IPS-15b (cell line): ENCODE results near the gene NOD1.

Experiments
- H3K27me3 ChIP-seq: one replicate; pipeline ENCODE4 v1.6.1; 2013; ENCODE audit warnings: low read length; ENCODE audit not compliant: control insufficient read depth, insufficient read depth
- H3K36me3 ChIP-seq: one replicate; pipeline ENCODE4 v1.6.1; 2013; ENCODE audit warnings: low read length; ENCODE audit not compliant: control insufficient read depth, insufficient read depth
- H3K4me1 ChIP-seq: one replicate; pipeline ENCODE4 v1.6.1; 2013; ENCODE audit warnings: mild to moderate bottlenecking, low read length; ENCODE audit not compliant: control insufficient read depth, insufficient read depth
- H3K4me3 ChIP-seq: one replicate; pipeline ENCODE4 v1.5.1; 2013; ENCODE audit warnings: low read depth, low read length
- H3K9ac ChIP-seq: one replicate; pipeline ENCODE4 v1.6.1; 2013; ENCODE audit warnings: low read depth, mild to moderate bottlenecking, low read length
- H3K9me3 ChIP-seq: one replicate; pipeline ENCODE4 v1.6.1; 2013; ENCODE audit warnings: mild to moderate bottlenecking, low read length; ENCODE audit not compliant: control insufficient read depth, insufficient read depth

NOD1 gene

GRCh38 chr7:30452280-30452930 is 26.2 kb downstream of the NOD1 start:
- Histone ChIP-seq H3K36me3 (peaks cover 3% of the 10 kb centered on the region), H3K27me3 (no peaks in the 10 kb centered on the region), H3K9me3 (no peaks in the 10 kb centered on the region), H3K9ac (no peak overlapping the region), H3K4me1 (peaks cover 4% of the 10 kb centered on the region), H3K4me3 (no peak overlapping the region)

- Histone ChIP-seq H3K36me3 (peaks cover 3% of the 10 kb centered on the region), H3K27me3 (no peaks in the 10 kb centered on the region), H3K4me1 (peaks cover 4% of the 10 kb centered on the region), H3K4me3 (no peak overlapping the region), H3K9me3 (no peaks in the 10 kb centered on the region), H3K9ac (no peak overlapping the region)
Measured at GRCh38 chr7:30451539-30452279, 26.9 kb downstream of the NOD1 start.

- H3K4me3 ChIP-seq: no peak overlapping the region
- H3K4me1 ChIP-seq: peaks cover 4% of the 10 kb centered on the region
- peaks cover 3% of the 10 kb centered on the region for H3K36me3 ChIP-seq
- H3K9ac ChIP-seq: no peak overlapping the region
- no peaks in the 10 kb centered on the region for H3K9me3 ChIP-seq
- no peaks in the 10 kb centered on the region for H3K27me3 ChIP-seq
Measured at GRCh38 chr7:30450983-30451497, 27.5 kb downstream of the NOD1 start.

GRCh38 chr7:30450240-30450982 is 28.2 kb downstream of the NOD1 start:
- Histone ChIP-seq H3K9ac (no peak overlapping the region), H3K27me3 (no peaks in the 10 kb centered on the region), H3K4me1 (peaks cover 4% of the 10 kb centered on the region), H3K36me3 (peaks cover 3% of the 10 kb centered on the region), H3K9me3 (no peaks in the 10 kb centered on the region), H3K4me3 (no peak overlapping the region)

DNA sequence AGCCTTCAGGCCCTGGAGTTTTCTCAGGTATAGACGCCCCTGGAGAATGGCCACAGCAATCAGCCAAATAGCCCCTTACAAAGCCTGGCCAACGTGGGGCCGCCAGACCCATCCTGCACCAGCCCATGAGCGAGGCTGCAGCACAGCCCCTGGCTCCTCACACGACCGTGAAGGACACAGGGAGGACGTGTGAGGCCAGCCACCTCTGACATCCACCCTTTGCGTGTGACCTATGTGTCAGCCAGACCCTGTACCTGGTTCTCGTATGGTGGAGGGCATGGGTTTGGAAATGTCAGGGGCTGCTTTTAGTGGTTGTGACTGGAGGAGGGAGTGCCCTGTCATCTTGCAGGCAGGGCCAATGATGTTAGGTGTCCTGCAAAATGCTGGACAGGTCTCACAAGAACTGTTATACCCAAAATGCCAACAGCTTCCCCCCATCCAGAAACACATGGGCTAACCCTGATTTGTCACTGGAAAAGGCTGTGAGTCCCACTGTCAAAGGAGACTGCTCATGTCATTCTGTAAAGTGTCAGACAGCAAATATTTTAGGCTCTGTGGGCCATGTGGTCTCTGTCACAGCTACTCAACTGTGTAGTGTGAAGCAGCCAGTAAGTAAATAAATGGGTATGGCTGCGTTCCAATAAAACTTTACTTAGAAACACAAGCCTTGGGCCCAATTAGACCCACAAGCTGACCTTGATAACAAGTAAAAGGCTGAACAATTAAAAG is 30.0 kb downstream of the NOD1 start:
- H3K4me1 ChIP-seq: peaks cover 4% of the 10 kb centered on the region
- H3K9me3 ChIP-seq: no peaks in the 10 kb centered on the region
- H3K36me3 ChIP-seq: peaks cover 5% of the 10 kb centered on the region
- no peak overlapping the region for H3K9ac ChIP-seq
- H3K27me3 ChIP-seq: no peaks in the 10 kb centered on the region
- no peak overlapping the region for H3K4me3 ChIP-seq

GRCh38 chr7:30447466-30447865 is 31.1 kb downstream of the NOD1 start:
- H3K36me3 ChIP-seq: peaks cover 2% of the 10 kb centered on the region
- H3K27me3 ChIP-seq: no peaks in the 10 kb centered on the region
- no peak overlapping the region for H3K4me3 ChIP-seq
- H3K9ac ChIP-seq: no peak overlapping the region
- peaks cover 4% of the 10 kb centered on the region for H3K4me1 ChIP-seq
- H3K9me3 ChIP-seq: no peaks in the 10 kb centered on the region

DNA sequence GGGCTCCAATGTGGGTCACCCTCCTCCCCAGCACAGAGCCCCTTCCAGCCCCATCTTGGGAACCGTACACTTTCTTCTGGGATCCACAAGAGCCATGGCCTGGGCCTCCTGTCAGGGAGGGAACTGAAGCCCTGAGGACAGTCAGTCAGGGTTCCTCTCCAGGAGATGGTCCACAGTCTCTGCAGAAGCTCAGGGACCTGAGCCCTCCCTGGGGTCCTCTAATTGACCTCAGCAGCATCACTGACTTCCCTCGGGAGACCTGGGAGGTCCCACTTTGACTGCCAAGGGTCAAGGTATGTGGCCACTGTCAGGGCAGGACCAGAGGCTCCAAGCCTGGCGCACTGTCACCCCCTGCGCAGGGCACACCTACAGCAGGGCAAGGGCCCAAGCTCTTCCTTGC is 32.3 kb downstream of the NOD1 start:
- Histone ChIP-seq H3K9me3 (no peaks in the 10 kb centered on the region), H3K4me1 (peaks cover 4% of the 10 kb centered on the region), H3K36me3 (peaks cover 2% of the 10 kb centered on the region), H3K4me3 (no peak overlapping the region), H3K27me3 (no peaks in the 10 kb centered on the region), H3K9ac (no peak overlapping the region)

DNA sequence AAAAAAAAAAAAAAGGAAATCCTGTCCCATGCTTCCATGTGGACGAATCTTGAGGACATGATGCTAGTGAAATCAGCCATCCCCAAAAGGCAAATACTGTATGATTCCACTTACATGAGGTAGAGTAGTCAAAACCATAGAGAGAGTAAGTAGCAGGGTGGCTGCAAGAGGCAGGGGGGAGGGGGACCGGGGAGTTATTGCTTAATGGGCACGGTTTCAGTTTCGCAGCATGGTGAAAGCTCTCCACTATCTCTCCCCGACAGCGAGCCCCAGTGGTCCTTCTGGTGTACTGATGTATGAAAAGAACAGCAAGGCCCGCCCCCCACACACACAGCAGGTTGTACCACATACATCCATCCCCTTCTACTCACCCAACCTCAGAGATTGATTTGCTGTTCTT is 32.8 kb downstream of the NOD1 start:
- H3K4me3 ChIP-seq: no peak overlapping the region
- no peaks in the 10 kb centered on the region for H3K27me3 ChIP-seq
- no peaks in the 10 kb centered on the region for H3K9me3 ChIP-seq
- H3K36me3 ChIP-seq: peaks cover 2% of the 10 kb centered on the region
- H3K4me1 ChIP-seq: peaks cover 4% of the 10 kb centered on the region
- H3K9ac ChIP-seq: no peak overlapping the region

DNA sequence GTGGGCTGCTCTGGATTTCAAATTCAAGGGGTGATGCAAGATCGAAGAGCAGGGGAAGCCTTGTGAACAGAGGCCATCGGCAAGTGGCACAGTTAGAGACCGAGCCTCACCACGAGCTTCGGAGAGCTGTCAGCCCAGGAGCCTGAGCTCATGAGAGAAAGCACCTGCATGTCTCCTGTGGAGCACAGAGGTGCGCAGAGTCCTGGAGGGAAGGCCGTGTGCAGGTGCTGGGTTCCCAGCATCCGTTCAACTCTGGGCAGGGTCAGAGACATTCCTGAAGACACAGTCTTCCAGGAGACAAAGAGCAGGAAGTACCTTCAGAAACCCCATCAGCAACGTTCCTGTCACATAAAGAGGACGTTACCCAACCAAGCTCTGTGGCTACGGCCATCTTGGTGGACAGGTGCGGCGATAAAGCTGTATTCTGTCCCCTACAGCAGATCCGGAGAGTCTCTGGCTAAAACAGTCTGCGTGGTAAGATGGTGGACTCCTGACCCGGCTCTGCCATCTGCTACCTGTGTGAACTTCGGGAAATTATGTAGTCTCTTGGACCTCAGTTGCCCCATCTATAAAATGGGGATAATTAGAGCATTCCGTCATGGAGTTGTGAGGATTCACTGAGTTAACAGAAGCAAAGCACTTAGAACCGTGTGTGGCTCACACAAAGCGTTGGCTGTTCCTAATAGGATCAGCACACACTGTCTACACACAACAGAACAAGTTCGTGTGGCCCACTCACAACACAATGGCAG is 40.6 kb downstream of the NOD1 start:
- peaks cover 12% of the 10 kb centered on the region for H3K4me1 ChIP-seq

DNA sequence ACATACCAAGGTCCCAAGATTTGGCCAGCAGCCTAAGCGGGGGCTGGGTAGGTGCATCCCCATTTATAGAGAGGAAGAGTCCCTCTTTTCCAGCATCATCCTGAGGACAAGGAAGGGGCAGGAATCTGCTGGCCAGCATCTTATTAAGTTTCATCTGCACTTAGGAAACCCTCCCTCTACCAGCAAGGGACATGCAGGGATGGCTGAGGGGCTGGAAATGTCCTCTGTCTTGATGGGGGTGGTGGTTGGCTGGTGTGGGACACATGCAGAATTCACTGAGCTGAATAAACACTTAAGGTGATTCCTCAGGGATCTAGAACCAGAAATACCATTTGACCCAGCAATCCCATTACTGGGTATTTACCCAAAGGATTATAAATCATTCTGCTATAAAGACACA is 42.1 kb downstream of the NOD1 start:
- H3K4me3 ChIP-seq: no peak overlapping the region
- H3K4me1 ChIP-seq: peaks cover 17% of the 10 kb centered on the region
- no peaks in the 10 kb centered on the region for H3K9me3 ChIP-seq
- no peaks in the 10 kb centered on the region for H3K27me3 ChIP-seq
- H3K9ac ChIP-seq: no peak overlapping the region
- H3K36me3 ChIP-seq: peaks cover 6% of the 10 kb centered on the region

More for the DNA sequence above, 40.6 kb downstream of the NOD1 start:
- Histone ChIP-seq H3K9ac (no peak overlapping the region), H3K4me3 (no peak overlapping the region), H3K36me3 (peaks cover 6% of the 10 kb centered on the region), H3K27me3 (no peaks in the 10 kb centered on the region), H3K9me3 (no peaks in the 10 kb centered on the region)

DNA sequence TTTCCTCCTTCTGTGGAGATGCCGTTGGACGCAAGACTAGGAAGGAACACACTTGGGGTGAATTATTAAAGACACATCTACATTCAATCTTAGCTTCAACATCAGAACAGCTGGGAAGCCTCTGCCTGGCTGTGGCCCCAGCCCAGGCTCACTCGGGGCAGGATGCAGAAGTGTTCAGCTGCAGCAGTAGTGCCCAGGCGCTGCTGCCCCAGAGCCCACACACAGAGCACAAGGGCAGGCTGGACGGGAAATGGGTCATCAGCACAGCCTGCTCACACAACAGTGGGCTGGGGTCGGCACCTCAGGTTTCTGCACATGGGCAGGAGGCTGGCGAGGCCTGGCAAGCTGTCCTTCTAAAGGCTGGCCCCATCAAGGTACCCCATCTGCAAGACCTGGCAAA is 42.5 kb downstream of the NOD1 start:
- H3K9me3 ChIP-seq: no peaks in the 10 kb centered on the region
- no peak overlapping the region for H3K9ac ChIP-seq
- no peaks in the 10 kb centered on the region for H3K27me3 ChIP-seq
- peaks cover 17% of the 10 kb centered on the region for H3K4me1 ChIP-seq
- H3K36me3 ChIP-seq: peaks cover 6% of the 10 kb centered on the region
- no peak overlapping the region for H3K4me3 ChIP-seq
